Lower leg skin (tissue), 4 donors: ENCODE data around the gene ALG12. TPM values are rescaled to one million over a fixed set of nuclear protein-coding genes. Genes with fewer than 3 reads are reported as not detected.

Experiments
- DNase-seq, 2 donors: peaks; one replicate each; pipeline ENCODE4 v3.0.0-alpha.2; 2019; ENCODE audit warnings: low spot score in 2 of 2
- H3K4me3 ChIP-seq: fragments of 200-600 bp; sonication (generic); 2 replicates; pipeline ENCODE4 v1.5.1; 2017; ENCODE audit warnings: mild to moderate bottlenecking, low read depth; ENCODE audit not compliant: poor library complexity, severe bottlenecking
- POLR2A ChIP-seq, 2 donors: fragments of 450-650 bp; IDR thresholded peaks; one replicate each; pipeline ENCODE4 v1.6.1; 2016 to 2017; ENCODE audit warnings: antibody characterized with exemption in 2 of 2, mild to moderate bottlenecking in 1 of 2, moderate library complexity in 1 of 2
- WGBS, 2 donors: methylation state at CpG; one replicate each; pipeline ENCODE4 v1.1.5; 2018; 5-methylcytosine and 5-hydroxymethylcytosine counted together
- intact Hi-C: fragments of 100-400 bp; cut with DNase I; formaldehyde crosslinking; loops from one replicate; pipeline ENCODE4 v1.15.0; 2023; ENCODE audit warnings: low total_unique reads
- total RNA-seq, 4 donors: library from RNA; depleted of rRNA; stranded (reverse); fragments of >200 nt; gene quantifications; one replicate each; pipeline ENCODE4 v1.1.0, GENCODE V29; 2016
- TF ChIP-seq, protein P1 (sequence below), 3 donors: fragments of 450-650 bp; IDR thresholded peaks; one replicate each; pipeline ENCODE4 v1.5.1; 2016; ENCODE audit warnings: antibody characterized with exemption in 3 of 3, mild to moderate bottlenecking in 3 of 3, moderate library complexity in 2 of 3

Gene ALG12
- total RNA-seq, 4 donors from 2014 or later = 7.5 to 25.6 (median 16.1) TPM

DNA sequence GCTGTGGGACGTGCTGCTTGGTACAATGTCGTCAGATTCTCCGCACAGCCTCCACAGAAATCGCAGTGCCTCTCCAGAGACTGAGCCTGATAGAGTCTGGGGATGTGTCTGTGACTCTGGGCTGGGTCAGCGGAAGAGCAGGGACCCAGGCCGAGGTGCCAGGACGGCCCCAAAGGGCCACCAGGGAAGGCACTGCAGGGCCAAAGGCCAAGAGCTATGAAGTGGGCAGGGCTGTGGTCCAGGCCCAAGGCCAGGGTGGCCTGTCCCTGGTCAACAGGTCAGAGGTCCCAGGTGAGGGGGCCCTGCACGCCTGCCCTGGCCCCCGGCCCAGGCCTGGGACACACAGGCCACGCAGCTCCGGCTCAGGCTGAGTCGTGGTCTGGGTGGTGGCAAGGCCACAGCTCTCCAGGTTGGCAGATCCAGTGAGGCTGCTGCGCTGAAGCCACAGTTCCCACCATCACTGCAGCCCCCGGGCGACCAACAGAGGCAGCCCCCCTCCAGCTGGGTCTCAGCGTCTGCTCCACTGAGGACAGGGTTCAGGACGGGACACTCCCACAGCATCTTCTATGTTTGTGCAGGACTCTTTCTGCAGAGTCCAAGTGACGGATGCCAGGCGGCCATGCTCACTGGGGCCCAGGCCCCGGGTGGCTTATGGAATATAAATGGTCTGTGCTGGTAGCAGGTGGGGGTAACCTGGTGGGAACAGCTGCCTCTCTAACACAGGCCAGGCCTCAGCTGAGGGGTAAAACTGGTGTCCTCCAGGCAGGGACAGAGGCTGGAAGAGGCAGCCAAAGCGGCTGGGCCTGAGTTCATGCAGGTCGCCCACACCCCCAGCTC lies 37.6 kb upstream of the ALG12 start:
- WGBS, 2 donors = 83 to 94% methylated on average over 12 to 15 of the region's 22 CpGs

DNA sequence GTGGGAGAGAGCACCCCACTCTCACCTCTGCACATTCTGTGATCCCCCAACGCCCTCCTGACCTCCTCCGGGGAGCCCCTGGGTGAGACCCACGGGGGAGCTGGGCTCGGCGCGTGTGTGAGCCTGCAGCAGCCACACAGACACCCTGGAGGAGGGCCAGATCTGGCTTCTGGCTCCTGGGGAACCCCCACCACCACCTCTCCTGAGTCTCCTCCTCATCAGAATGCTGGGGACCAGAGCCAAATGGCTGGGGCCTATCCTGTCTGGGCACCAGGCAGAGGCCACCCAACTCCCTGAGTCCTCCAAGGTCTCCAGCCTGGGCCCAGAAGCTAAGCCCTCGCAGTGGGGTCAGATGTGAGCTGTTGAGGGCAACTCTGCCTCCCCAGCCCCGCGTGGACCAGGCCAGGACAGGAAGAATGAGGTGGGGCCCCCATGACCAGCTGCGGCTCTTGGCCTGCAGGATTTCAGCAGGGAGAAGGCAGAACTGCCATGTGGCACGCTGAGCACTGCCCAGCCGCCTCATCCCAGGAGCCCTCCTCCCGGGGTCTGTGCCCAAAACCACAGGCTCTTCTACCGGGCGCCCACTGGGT lies 36.8 kb upstream of the ALG12 start:
- WGBS, 2 donors = 69% methylated on average over 9 to 15 of the region's 15 CpGs
- no peak for DNase-seq
- intact Hi-C loops = no loop called here
- no peak for TF ChIP-seq POLR2A (IDR thresholded peaks at IDR 0.05)
- TF ChIP-seq, protein P1, sequence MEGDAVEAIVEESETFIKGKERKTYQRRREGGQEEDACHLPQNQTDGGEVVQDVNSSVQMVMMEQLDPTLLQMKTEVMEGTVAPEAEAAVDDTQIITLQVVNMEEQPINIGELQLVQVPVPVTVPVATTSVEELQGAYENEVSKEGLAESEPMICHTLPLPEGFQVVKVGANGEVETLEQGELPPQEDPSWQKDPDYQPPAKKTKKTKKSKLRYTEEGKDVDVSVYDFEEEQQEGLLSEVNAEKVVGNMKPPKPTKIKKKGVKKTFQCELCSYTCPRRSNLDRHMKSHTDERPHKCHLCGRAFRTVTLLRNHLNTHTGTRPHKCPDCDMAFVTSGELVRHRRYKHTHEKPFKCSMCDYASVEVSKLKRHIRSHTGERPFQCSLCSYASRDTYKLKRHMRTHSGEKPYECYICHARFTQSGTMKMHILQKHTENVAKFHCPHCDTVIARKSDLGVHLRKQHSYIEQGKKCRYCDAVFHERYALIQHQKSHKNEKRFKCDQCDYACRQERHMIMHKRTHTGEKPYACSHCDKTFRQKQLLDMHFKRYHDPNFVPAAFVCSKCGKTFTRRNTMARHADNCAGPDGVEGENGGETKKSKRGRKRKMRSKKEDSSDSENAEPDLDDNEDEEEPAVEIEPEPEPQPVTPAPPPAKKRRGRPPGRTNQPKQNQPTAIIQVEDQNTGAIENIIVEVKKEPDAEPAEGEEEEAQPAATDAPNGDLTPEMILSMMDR (IDR thresholded peaks at IDR 0.05) = no peak
- H3K4me3 ChIP-seq = no peak overlapping the region

More for the DNA sequence above, 37.6 kb upstream of the ALG12 start:
- no peak overlapping the region for H3K4me3 ChIP-seq
- DNase-seq = no peak
- TF ChIP-seq, protein P1 (IDR thresholded peaks at IDR 0.05) = no peak
- intact Hi-C loops = no loop called here

DNA sequence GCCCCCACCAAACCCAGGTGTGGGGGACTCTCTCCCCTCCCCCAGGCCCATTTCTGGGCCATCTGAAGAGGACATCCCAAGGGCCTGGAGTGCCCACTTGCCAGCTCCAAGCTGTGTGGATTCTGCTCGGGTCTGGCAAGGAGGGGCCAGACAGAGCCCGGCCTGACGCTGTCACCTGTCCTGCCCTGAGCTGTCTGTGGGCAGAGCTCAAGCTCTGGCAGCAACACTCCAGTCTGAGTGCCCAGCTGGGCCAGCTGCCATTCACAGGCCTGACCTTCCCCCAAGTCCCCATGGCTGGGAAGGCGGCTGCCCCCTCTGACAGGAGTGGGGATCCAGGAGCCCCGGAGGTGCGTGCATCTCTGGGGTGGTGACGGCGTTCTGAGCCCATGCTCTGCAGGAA lies 36.1 kb upstream of the ALG12 start:
- DNase-seq = no peak
- WGBS, 2 donors = 69 to 73% methylated on average over 6 of the region's 8 CpGs
- no peak for TF ChIP-seq POLR2A (IDR thresholded peaks at IDR 0.05)
- TF ChIP-seq, protein P1 (IDR thresholded peaks at IDR 0.05) = no peak
- H3K4me3 ChIP-seq = no peak overlapping the region
- intact Hi-C loops = no loop called here

DNA sequence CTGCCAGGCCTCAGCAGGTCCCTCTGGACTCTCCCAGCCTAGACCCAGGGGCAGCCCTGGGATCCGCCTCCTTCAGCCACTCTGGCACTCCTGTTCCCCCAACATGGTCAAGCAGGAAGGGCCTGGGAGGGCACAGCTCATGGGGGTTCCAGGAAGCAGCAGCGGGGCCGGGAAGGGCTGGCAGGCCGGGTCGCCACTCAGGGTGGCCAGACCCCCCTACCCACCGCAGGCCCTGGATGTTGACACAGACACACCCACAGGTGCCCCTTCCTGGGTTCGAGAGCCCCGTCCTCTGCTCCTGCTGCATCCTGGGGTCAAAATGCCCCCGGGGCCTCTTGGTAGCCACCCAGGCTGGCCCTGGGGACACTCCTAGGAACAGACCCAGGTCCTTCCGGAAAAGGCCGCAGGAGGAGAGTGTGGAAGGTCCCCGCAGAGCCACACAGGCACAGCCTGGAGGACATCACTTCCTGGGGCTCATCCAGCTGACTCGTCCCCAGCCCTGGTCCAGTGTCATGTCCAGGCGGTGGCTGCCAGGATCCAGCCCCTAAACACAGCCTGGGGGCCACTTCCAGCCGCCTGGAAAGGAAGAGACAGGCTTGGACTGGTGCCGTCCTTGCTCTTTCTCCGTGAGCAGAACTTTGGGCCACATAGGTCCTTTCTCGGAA lies 35.6 kb upstream of the ALG12 start:
- WGBS, 2 donors = 65 to 68% methylated on average over 14 to 17 of the region's 18 CpGs
- no peak for TF ChIP-seq POLR2A (IDR thresholded peaks at IDR 0.05)
- TF ChIP-seq, protein P1 (IDR thresholded peaks at IDR 0.05) = no peak
- intact Hi-C loops = no loop called here
- H3K4me3 ChIP-seq = no peak overlapping the region
- no peak for DNase-seq

DNA sequence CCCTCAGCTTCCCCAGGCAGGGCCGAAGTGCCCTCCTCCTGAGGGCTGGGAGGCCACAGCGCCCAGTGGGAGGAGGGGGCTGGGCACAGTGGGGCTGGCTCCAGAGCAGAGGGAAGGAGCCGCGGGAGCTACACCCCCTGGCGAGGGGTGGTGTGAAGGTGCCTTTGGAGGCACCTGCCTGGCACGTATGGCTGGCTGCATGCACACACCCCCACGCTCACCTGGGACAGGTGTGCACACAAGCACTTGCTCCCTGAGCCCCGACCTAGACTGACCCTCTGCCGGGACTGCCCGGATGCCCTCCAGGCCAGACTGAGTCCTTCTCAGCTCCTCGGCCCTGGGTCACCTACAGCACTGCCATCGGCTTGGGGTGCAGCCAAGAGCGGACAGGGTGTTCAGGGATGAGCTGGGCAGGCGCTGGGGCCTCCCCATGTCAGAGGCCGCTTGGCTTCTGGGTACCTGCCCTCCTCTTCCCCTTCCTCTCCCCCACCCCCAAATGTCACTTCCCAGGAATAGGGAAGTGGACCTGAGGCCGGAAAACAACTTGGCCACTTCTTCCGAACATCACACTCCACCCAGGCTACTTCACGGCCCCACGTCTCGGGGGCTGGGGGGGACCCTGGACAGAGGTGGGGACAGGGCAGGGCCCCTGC lies 34.9 kb upstream of the ALG12 start:
- no peak overlapping the region for H3K4me3 ChIP-seq
- DNase-seq = no peak
- intact Hi-C loops = no loop called here
- TF ChIP-seq POLR2A (IDR thresholded peaks at IDR 0.05) = no peak
- TF ChIP-seq, protein P1 (IDR thresholded peaks at IDR 0.05) = no peak
- 68 to 71% methylated on average over 13 to 15 of the region's 20 CpGs for WGBS, 2 donors
